Neural progenitor cell (in vitro differentiated cells): Measurements from ENCODE around the gene SLC35F3.

ENCODE experiments used
- EZH2 ChIP-seq: fragments of 200-600 bp; sonication (generic); IDR thresholded peaks from 2 replicates; pipeline ENCODE4 v1.6.1; 2017; ENCODE audit warnings: antibody characterized with exemption, mild to moderate bottlenecking, moderate library complexity
- TF ChIP-seq, protein P1 (sequence below): fragments of 200-600 bp; sonication (generic); IDR thresholded peaks from 2 replicates; pipeline ENCODE4 v1.5.1; 2017; ENCODE audit warnings: antibody characterized with exemption, mild to moderate bottlenecking

DNA sequence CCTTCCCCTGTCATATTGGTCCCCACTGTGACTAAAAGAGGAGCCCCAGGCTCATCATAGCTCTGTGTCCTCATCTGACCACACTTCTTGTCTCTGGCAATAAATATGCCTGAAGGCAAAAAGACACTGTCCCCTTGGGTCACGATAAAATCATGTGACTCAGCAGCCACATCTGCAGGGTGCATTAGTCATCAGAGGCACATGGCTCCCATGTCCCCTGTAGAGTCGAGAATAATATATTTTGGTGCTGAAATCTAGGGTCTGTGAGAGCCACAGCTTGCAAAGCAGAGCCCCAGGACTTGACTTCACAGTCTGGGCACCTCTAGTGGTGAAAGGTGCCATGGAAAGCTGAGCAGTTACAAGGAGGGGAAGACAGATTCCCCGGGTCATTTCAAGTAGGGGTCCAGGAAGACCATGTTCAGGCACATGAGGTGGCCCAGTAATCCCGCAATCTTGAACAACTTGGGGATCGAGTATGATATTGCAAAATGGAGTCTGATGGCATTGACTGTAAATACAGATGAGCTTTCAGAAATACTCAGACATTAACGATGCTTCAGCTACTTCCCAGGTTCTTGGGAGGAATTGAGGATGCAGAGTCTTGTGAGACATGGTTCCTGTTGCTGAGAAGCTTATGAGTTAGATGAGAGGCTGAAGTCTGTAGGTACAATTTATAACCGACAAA, 68.6 kb downstream of the SLC35F3 start:
- TF ChIP-seq, protein P1, sequence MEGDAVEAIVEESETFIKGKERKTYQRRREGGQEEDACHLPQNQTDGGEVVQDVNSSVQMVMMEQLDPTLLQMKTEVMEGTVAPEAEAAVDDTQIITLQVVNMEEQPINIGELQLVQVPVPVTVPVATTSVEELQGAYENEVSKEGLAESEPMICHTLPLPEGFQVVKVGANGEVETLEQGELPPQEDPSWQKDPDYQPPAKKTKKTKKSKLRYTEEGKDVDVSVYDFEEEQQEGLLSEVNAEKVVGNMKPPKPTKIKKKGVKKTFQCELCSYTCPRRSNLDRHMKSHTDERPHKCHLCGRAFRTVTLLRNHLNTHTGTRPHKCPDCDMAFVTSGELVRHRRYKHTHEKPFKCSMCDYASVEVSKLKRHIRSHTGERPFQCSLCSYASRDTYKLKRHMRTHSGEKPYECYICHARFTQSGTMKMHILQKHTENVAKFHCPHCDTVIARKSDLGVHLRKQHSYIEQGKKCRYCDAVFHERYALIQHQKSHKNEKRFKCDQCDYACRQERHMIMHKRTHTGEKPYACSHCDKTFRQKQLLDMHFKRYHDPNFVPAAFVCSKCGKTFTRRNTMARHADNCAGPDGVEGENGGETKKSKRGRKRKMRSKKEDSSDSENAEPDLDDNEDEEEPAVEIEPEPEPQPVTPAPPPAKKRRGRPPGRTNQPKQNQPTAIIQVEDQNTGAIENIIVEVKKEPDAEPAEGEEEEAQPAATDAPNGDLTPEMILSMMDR, result no peak
- TF ChIP-seq EZH2, result no peak
